Large intestine (tissue), 3 donors: Measurements from ENCODE around the gene PSORS1C2. TPM values are rescaled to one million over a fixed set of nuclear protein-coding genes. Genes with fewer than 3 reads are reported as not detected.
A peak's percentile ranks its signal among the peaks of the same experiment; 100 is the strongest.

Experiments used
- DNase-seq, 2 donors: peaks; one replicate each; pipeline versions ENCODE4 v3.0.0 to v3.0.0-alpha.2; 2013
- H3K27ac ChIP-seq: one replicate; pipeline ENCODE4 v1.5.1; 2013; ENCODE audit warnings: low read length
- H3K27me3 ChIP-seq: 2 replicates; pipeline ENCODE4 v1.6.1; 2013; ENCODE audit warnings: low read length; ENCODE audit not compliant: control insufficient read depth, insufficient read depth
- H3K36me3 ChIP-seq: 2 replicates; pipeline ENCODE4 v1.6.1; 2013; ENCODE audit warnings: low read length; ENCODE audit not compliant: control insufficient read depth, insufficient read depth
- H3K4me1 ChIP-seq: one replicate; pipeline ENCODE4 v1.6.1; 2013; ENCODE audit warnings: low read length; ENCODE audit not compliant: control insufficient read depth, insufficient read depth
- H3K4me3 ChIP-seq: one replicate; pipeline ENCODE4 v1.5.1; 2013; ENCODE audit warnings: low read length
- H3K9me3 ChIP-seq: one replicate; pipeline ENCODE4 v1.6.1; 2013; ENCODE audit warnings: mild to moderate bottlenecking, low read depth, low read length, moderate library complexity; ENCODE audit not compliant: control insufficient read depth
- WGBS: methylation state at CpG from one replicate; pipeline ENCODE4 v1.1.5; 2013; ENCODE audit warnings: low lambda C conversion rate; ENCODE audit not compliant: insufficient coverage; 5-methylcytosine and 5-hydroxymethylcytosine counted together
- polyA plus RNA-seq: library from polyadenylated mRNA; unstranded; fragments of 120-200 nt; gene quantifications from one replicate; pipeline ENCODE4 v1.2.1, GENCODE V29; 2013

PSORS1C2 gene
- polyA plus RNA-seq, 1 donor: 0.04 TPM

DNA sequence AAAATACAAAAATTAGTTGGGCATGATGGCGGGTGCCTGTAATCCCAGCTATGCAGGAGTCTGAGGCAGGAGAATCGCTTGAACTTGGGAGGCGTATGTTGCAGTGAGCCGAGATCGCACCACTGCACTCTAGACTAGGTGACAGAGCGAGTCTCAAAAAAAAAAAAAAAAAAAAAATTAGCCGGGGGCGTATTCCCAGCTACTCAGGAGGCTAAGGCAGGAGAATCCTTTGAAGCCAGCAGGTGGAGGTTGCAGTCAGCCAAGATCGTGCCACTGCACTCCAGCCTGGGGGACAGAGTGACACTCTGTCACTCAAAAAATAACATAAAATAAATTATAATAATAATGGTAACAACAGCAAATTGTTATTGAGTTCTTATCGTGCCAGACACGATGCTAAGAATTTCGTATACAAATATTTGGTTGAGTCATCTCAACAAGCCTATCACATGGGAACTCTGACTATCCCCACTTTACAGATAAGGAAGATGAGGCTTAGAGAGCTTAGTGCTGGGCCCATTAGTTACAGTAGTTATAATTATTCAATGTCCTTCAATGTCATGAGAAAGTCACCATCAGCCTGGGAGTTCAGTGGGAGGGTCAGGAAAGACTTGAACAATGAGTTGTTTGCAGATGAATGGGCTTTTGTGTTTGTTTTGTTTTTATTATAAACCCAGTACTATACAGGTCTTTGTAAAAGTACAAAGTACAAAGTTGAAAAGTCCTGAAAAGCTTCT, 45.9 kb downstream of the PSORS1C2 start:
- Histone ChIP-seq H3K27me3 (no peaks in the 10 kb centered on the region), H3K9me3 (no peaks in the 10 kb centered on the region), H3K4me1 (no peaks in the 10 kb centered on the region), H3K27ac (no peak overlapping the region), H3K36me3 (no peaks in the 10 kb centered on the region), H3K4me3 (no peak overlapping the region)
- 36% methylated on average over 3 of the region's 12 CpGs for WGBS
- DNase-seq: peak in 1 of 2 donors; percentile 64

GRCh38 chr6:31092238-31092637, 46.6 kb downstream of the PSORS1C2 start:
- no peaks in the 10 kb centered on the region for H3K36me3 ChIP-seq
- no peak overlapping the region for H3K4me3 ChIP-seq
- no peak overlapping the region for H3K27ac ChIP-seq
- no peaks in the 10 kb centered on the region for H3K4me1 ChIP-seq
- no CpG with 5 or more reads among the region's 2 CpGs for WGBS
- H3K27me3 ChIP-seq: no peaks in the 10 kb centered on the region
- H3K9me3 ChIP-seq: no peaks in the 10 kb centered on the region
- no peak for DNase-seq

GRCh38 chr6:31091680-31092079, 47.2 kb downstream of the PSORS1C2 start:
- Histone ChIP-seq H3K27ac (no peak overlapping the region), H3K4me1 (no peaks in the 10 kb centered on the region), H3K27me3 (peaks cover 3% of the 10 kb centered on the region), H3K36me3 (no peaks in the 10 kb centered on the region), H3K4me3 (no peak overlapping the region), H3K9me3 (no peaks in the 10 kb centered on the region)
- DNase-seq: no peak
- WGBS: no CpG with 5 or more reads among the region's 3 CpGs

- peaks cover 3% of the 10 kb centered on the region for H3K27me3 ChIP-seq
- DNase-seq: peak in 1 of 2 donors; percentile 41
- H3K36me3 ChIP-seq: no peaks in the 10 kb centered on the region
- no peak overlapping the region for H3K4me3 ChIP-seq
- H3K27ac ChIP-seq: no peak overlapping the region
- H3K9me3 ChIP-seq: no peaks in the 10 kb centered on the region
- WGBS: 100% methylated on average over 2 of the region's 6 CpGs
- H3K4me1 ChIP-seq: no peaks in the 10 kb centered on the region
Measured at GRCh38 chr6:31090973-31091364, 47.9 kb downstream of the PSORS1C2 start.

DNA sequence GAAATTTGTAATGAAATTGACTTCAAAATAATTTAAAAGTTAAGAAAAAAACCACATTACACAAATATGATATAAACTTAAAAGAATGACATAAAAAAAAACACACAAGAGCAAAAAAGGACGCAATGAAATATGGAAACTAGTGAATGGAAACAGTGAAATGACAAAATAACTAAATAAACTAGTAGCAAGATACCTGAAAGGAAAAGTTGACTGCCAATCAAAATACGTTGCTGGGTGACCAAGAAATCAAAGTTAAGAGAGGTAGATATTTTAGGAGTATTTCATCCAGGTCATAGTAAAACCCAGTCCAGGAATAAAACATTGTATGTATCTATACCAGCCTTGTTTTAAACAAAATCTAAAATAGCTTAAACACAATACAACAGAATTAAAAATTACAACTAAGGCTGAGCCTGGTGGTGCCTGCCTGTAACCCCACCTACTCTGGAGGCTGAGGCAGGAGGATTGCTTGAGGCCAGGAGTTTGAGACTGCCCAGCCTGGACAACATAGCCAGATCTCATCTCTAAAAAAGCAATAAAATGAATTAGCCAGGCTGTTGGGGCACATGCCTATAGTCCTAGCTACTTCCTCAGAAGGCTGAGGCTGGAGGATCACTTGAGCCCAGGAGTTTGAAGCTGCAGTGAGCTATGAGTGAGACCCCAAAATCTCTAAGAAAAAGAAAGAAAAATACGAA, 48.4 kb downstream of the PSORS1C2 start:
- Histone ChIP-seq H3K36me3 (no peaks in the 10 kb centered on the region), H3K4me3 (no peak overlapping the region), H3K27ac (no peak overlapping the region), H3K9me3 (no peaks in the 10 kb centered on the region), H3K27me3 (peaks cover 9% of the 10 kb centered on the region), H3K4me1 (no peaks in the 10 kb centered on the region)
- WGBS: 100% methylated on average over 2 of the region's 3 CpGs
- no peak for DNase-seq

Other genes with a start within 250 kb of the PSORS1C2 start
- gene GTF2H4, start 230.9 kb downstream of the PSORS1C2 start, polyA plus RNA-seq: 24.4 TPM
- gene VARS2, start 224.8 kb downstream of the PSORS1C2 start, polyA plus RNA-seq: 43.5 TPM
- 0.70 TPM for gene SFTA2, start 206.9 kb downstream of the PSORS1C2 start, polyA plus RNA-seq
- 0.04 TPM for gene MUCL3, start 198.1 kb downstream of the PSORS1C2 start, polyA plus RNA-seq
- gene MUC21, start 155.3 kb downstream of the PSORS1C2 start, polyA plus RNA-seq: not detected
- gene MUC22, start 128.6 kb downstream of the PSORS1C2 start, polyA plus RNA-seq: not detected
- gene C6orf15, start 26.5 kb downstream of the PSORS1C2 start, polyA plus RNA-seq: not detected
- gene PSORS1C1, start 24.3 kb downstream of the PSORS1C2 start, polyA plus RNA-seq: 0.33 TPM
- not detected for gene CDSN, start 18.6 kb downstream of the PSORS1C2 start, polyA plus RNA-seq
- gene CCHCR1, start 18.7 kb upstream of the PSORS1C2 start, polyA plus RNA-seq: 17.4 TPM
- gene TCF19, start 19.5 kb upstream of the PSORS1C2 start, polyA plus RNA-seq: 9.1 TPM
- 0.28 TPM for gene POU5F1, start 31.6 kb upstream of the PSORS1C2 start, polyA plus RNA-seq
- 225 TPM for gene HLA-C, start 133.0 kb upstream of the PSORS1C2 start, polyA plus RNA-seq
- 353 TPM for gene HLA-B, start 218.1 kb upstream of the PSORS1C2 start, polyA plus RNA-seq